ENCODE results near the gene TCF19. TPM values are rescaled to one million over a fixed set of nuclear protein-coding genes. Genes with fewer than 3 reads are reported as not detected.

TCF19 gene
- total and polyA plus RNA-seq, 2 donors (not counting 1 experiment from before 2014, with no cell fraction given) = 7.2 to 8.4 TPM

GRCh38 chr6:31210741-31211532 is 52.5 kb downstream of the TCF19 start:
- H4K20me1 ChIP-seq (ENCODE audit: control insufficient read depth, extremely low read depth, insufficient read depth, low read length) = no peaks in the 10 kb centered on the region
- no peaks in the 10 kb centered on the region for H3K9me3 ChIP-seq (ENCODE audit: control insufficient read depth, insufficient read depth, low read depth, low read length)

More at GRCh38 chr6:31210741-31211532, 52.5 kb downstream of the TCF19 start:
- H3K9ac ChIP-seq (ENCODE audit: insufficient read depth, low read length) = no peak overlapping the region
- no peaks in the 10 kb centered on the region for H3K27me3 ChIP-seq (ENCODE audit: control insufficient read depth, insufficient read depth, low read length)
- H3K4me2 ChIP-seq (ENCODE audit: extremely low read depth, insufficient read depth, low read length) = no peak overlapping the region
- H3K4me3 ChIP-seq (replicated peaks in 1 of 4; ENCODE audit: control extremely low read depth in 1 of 4, insufficient read depth in 1 of 4, low read depth in 3 of 4, low read length in 4 of 4) = no peak overlapping the region
- DNase-seq (ENCODE audit: low read depth in 2 of 2) = no peak
- TF ChIP-seq, protein P1, sequence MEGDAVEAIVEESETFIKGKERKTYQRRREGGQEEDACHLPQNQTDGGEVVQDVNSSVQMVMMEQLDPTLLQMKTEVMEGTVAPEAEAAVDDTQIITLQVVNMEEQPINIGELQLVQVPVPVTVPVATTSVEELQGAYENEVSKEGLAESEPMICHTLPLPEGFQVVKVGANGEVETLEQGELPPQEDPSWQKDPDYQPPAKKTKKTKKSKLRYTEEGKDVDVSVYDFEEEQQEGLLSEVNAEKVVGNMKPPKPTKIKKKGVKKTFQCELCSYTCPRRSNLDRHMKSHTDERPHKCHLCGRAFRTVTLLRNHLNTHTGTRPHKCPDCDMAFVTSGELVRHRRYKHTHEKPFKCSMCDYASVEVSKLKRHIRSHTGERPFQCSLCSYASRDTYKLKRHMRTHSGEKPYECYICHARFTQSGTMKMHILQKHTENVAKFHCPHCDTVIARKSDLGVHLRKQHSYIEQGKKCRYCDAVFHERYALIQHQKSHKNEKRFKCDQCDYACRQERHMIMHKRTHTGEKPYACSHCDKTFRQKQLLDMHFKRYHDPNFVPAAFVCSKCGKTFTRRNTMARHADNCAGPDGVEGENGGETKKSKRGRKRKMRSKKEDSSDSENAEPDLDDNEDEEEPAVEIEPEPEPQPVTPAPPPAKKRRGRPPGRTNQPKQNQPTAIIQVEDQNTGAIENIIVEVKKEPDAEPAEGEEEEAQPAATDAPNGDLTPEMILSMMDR (conservative IDR thresholded peaks at IDR 0.05 in 1 of 2, IDR thresholded peaks at IDR 0.05 in 1 of 2; ENCODE audit: low read depth in 1 of 2, low read length in 2 of 2) = no peak
- TF ChIP-seq EZH2 (IDR thresholded peaks at IDR 0.05; ENCODE audit: low read length, missing control alignments) = no peak
- H2AFZ ChIP-seq (ENCODE audit: low read length) = no peak overlapping the region
- no peaks in the 10 kb centered on the region for H3K79me2 ChIP-seq (ENCODE audit: control insufficient read depth, insufficient read depth, low read length)
- no peaks in the 10 kb centered on the region for H3K36me3 ChIP-seq (ENCODE audit: control insufficient read depth, insufficient read depth, low read length)
- no peaks in the 10 kb centered on the region for H3K4me1 ChIP-seq (ENCODE audit: control insufficient read depth, extremely low read depth, insufficient read depth, low read length)
- no peak overlapping the region for H3K27ac ChIP-seq (ENCODE audit: insufficient read depth, low read length)

Other genes starting within 250 kb of the TCF19 start
- gene VARS2, start 244.4 kb upstream of the TCF19 start, total RNA-seq = 13.1 and 20.5 TPM in 2 replicates
- gene VARS2, start 244.4 kb upstream of the TCF19 start, polyA plus RNA-seq = 6.8 and 11.4 TPM in 2 replicates
- not detected in 2 replicates for gene SFTA2, start 226.4 kb upstream of the TCF19 start, total RNA-seq
- gene SFTA2, start 226.4 kb upstream of the TCF19 start, polyA plus RNA-seq = not detected in 2 replicates
- not detected in 2 replicates for gene MUCL3, start 217.6 kb upstream of the TCF19 start, total RNA-seq
- gene MUCL3, start 217.6 kb upstream of the TCF19 start, polyA plus RNA-seq = 0.01 TPM in 1 of 2 replicates, not detected in the other
- not detected in 2 replicates for gene MUC21, start 174.9 kb upstream of the TCF19 start, total RNA-seq
- gene MUC21, start 174.9 kb upstream of the TCF19 start, polyA plus RNA-seq = not detected in 2 replicates
- gene MUC22, start 148.1 kb upstream of the TCF19 start, total RNA-seq = not detected in 2 replicates
- not detected in 2 replicates for gene MUC22, start 148.1 kb upstream of the TCF19 start, polyA plus RNA-seq
- not detected in 2 replicates for gene C6orf15, start 46.0 kb upstream of the TCF19 start, total RNA-seq
- gene C6orf15, start 46.0 kb upstream of the TCF19 start, polyA plus RNA-seq = not detected in 2 replicates
- gene PSORS1C1, start 43.8 kb upstream of the TCF19 start, total RNA-seq = 0.66 and 1.8 TPM in 2 replicates
- 0.40 and 0.41 TPM in 2 replicates for gene PSORS1C1, start 43.8 kb upstream of the TCF19 start, polyA plus RNA-seq
- gene CDSN, start 38.1 kb upstream of the TCF19 start, total RNA-seq = not detected in 2 replicates
- not detected in 2 replicates for gene CDSN, start 38.1 kb upstream of the TCF19 start, polyA plus RNA-seq
- not detected in 2 replicates for gene PSORS1C2, start 19.5 kb upstream of the TCF19 start, total RNA-seq
- not detected in 2 replicates for gene PSORS1C2, start 19.5 kb upstream of the TCF19 start, polyA plus RNA-seq
- gene CCHCR1, start 787 bp upstream of the TCF19 start, total RNA-seq = 19.0 and 19.3 TPM in 2 replicates
- gene CCHCR1, start 787 bp upstream of the TCF19 start, polyA plus RNA-seq = 7.4 and 8.9 TPM in 2 replicates
- gene POU5F1, start 12.1 kb downstream of the TCF19 start, total RNA-seq = under 0.01 TPM in 2 replicates
- gene POU5F1, start 12.1 kb downstream of the TCF19 start, polyA plus RNA-seq = 0.23 TPM in 1 of 2 replicates, not detected in the other
- gene HLA-C, start 113.5 kb downstream of the TCF19 start, total RNA-seq = 122 and 193 TPM in 2 replicates
- 274 and 408 TPM in 2 replicates for gene HLA-C, start 113.5 kb downstream of the TCF19 start, polyA plus RNA-seq
- gene HLA-B, start 198.6 kb downstream of the TCF19 start, total RNA-seq = 190 and 244 TPM in 2 replicates
- 441 and 1,124 TPM in 2 replicates for gene HLA-B, start 198.6 kb downstream of the TCF19 start, polyA plus RNA-seq
- 28.5 and 85.2 TPM in 2 replicates for gene MICA, start 245.0 kb downstream of the TCF19 start, total RNA-seq
- gene MICA, start 245.0 kb downstream of the TCF19 start, polyA plus RNA-seq = 54.2 and 81.1 TPM in 2 replicates

Measured in fibroblast of lung (primary cell).